ENCODE data around the gene TTC39B. TPM values are rescaled to one million over a fixed set of nuclear protein-coding genes. Genes with fewer than 3 reads are reported as not detected.

The TTC39B gene
- total and polyA plus RNA-seq, 2 of the 8 experiments (the other 6 are each of a cell fraction or from before 2014, with no cell fraction given) = 1.6 to 10.9 TPM

DNA sequence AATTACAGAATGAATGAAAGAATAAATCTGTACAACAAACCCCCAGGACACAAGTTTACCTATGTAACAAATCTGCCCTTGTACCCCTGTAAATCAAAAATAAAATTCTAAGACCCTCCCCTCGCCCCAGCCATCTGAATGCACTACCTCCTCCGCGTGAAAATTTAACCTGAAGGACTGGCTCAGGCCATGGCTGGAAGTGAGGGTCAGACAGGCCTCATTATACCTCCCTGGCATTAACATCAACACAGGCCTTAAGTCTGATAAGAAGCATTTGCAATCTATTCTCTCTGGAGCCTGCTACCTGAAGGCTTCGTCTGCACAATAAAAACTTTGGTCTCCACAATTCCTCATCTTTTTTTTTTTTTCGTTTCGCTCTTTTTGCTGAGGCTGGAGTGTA lies 48.7 kb upstream of the TTC39B start:
- Histone ChIP-seq H3K27me3 (replicated peaks in 1 of 4; ENCODE audit: control insufficient read depth in 3 of 4, extremely low read depth in 1 of 4, insufficient read depth in 3 of 4, low read length in 3 of 4) (no peaks in the 10 kb centered on the region), H2BK15ac (ENCODE audit: low read length) (no peak overlapping the region), H4K91ac (replicated peaks; ENCODE audit: insufficient read length, low read length) (no peak overlapping the region), H3K79me2 (ENCODE audit: control insufficient read depth in 1 of 2, insufficient read depth in 2 of 2, low read length in 2 of 2) (no peaks in the 10 kb centered on the region), H3K4me1 (replicated peaks in 1 of 4; ENCODE audit: control insufficient read depth in 3 of 4, insufficient read depth in 4 of 4, low read length in 3 of 4) (peaks cover 0 to 6% (median 4%) of the 10 kb centered on the region in 4 experiments; a peak in 4 of 7 replicates), H2AFZ (ENCODE audit: low read length) (peak overlapping the region; percentile 67; the same call in 1 of the 2 replicates), H2BK12ac (ENCODE audit: low read depth, low read length) (no peak overlapping the region), H3K4me2 (ENCODE audit: insufficient read depth in 1 of 2, low read depth in 2 of 2, low read length in 2 of 2) (no peak overlapping the region), H2BK20ac (ENCODE audit: low read length) (no peak overlapping the region; the same call in 1 of the 2 replicates), H3K27ac (ENCODE audit: low read depth, low read length) (no peak overlapping the region), H3K23ac (ENCODE audit: insufficient read length) (no peak overlapping the region), H4K8ac (ENCODE audit: extremely low read depth, insufficient read depth, low read length) (no peak overlapping the region), H3K4me3 (ENCODE audit: extremely low read depth in 1 of 4, insufficient read depth in 2 of 4, low read depth in 3 of 4, low read length in 4 of 4) (no peak overlapping the region), H4K20me1 (replicated peaks in 1 of 2; ENCODE audit: control insufficient read depth in 1 of 2, insufficient read depth in 2 of 2, low read length in 2 of 2) (no peaks in the 10 kb centered on the region), H3K79me1 (ENCODE audit: low read depth, low read length) (no peaks in the 10 kb centered on the region), H3K9ac (replicated peaks in 1 of 4; ENCODE audit: extremely low read depth in 1 of 4, low read depth in 3 of 4, low read length in 3 of 4) (no peak overlapping the region), H3K9me3 (ENCODE audit: insufficient read depth in 2 of 2, low read depth in 1 of 2, low read length in 1 of 2) (no peaks in the 10 kb centered on the region; a peak in 1 of 4 replicates), H3K14ac (ENCODE audit: insufficient read length) (no peak overlapping the region), H2BK5ac (ENCODE audit: low read depth, low read length) (peak overlapping the region; percentile 72; the same call in 1 of the 2 replicates), H3K4ac (replicated peaks; ENCODE audit: insufficient read length, low read depth, low read length) (no peak overlapping the region), H2AK5ac (ENCODE audit: low read depth, low read length) (no peak overlapping the region), H3K18ac (ENCODE audit: extremely low read depth, low read length) (no peak overlapping the region), H4K5ac (ENCODE audit: insufficient read length, low read depth, low read length) (no peak overlapping the region), H3K36me3 (ENCODE audit: control insufficient read depth in 2 of 4, insufficient read depth in 4 of 4, low read length in 3 of 4) (no peaks in the 10 kb centered on the region; a peak in 2 of 8 replicates), H3K56ac (replicated peaks; ENCODE audit: insufficient read length, low read depth, low read length) (no peak overlapping the region), H3K23me2 (ENCODE audit: low read depth, low read length) (no peaks in the 10 kb centered on the region), H2BK120ac (replicated peaks; ENCODE audit: low read depth, low read length) (no peak overlapping the region)
- WGBS, 2 experiments (ENCODE audit: extremely low coverage in 1 of 2, insufficient coverage in 1 of 2, insufficient read length in 1 of 2, insufficient replicate concordance in 2 of 2, low coverage in 1 of 2, low lambda C conversion rate in 2 of 2, missing lambda C conversion rate in 1 of 2) = 82% methylated on average over 6 of the region's 6 CpGs; no CpG with 5 or more reads in 1 of the 2 experiments
- CTCF ChIA-PET (ENCODE audit: partially characterized antibody) = interaction anchor here (0.6 to 2.4 kb wide), 8 partner anchors 9 to 150 kb away, joined by 3 to 11 read pairs (median 4); no protein-coding TSS in a partner anchor
- TF ChIP-seq SIX5 (IDR thresholded peaks at IDR 0.05; ENCODE audit: low read depth, low read length) (no peak), BRCA1 (IDR thresholded peaks at IDR 0.05; ENCODE audit: low read depth, low read length) (no peak), GABPA (IDR thresholded peaks at IDR 0.05; ENCODE audit: borderline replicate concordance, insufficient read depth, low read length) (no peak), CREB1 (IDR thresholded peaks at IDR 0.05) (no peak), SP2 (IDR thresholded peaks at IDR 0.05; ENCODE audit: low read length) (no peak), USF2 (IDR thresholded peaks at IDR 0.05; ENCODE audit: low read length) (no peak), JUND (IDR thresholded peaks at IDR 0.05; ENCODE audit: low read length) (no peak), SIN3A (conservative IDR thresholded peaks at IDR 0.05 in 1 of 2, IDR thresholded peaks at IDR 0.05 in 1 of 2; ENCODE audit: low read depth in 1 of 2, low read length in 2 of 2) (no peak), GTF2F1 (IDR thresholded peaks at IDR 0.05; ENCODE audit: borderline replicate concordance, low read depth, low read length) (no peak), FOSL1 (IDR thresholded peaks at IDR 0.05; ENCODE audit: insufficient read depth, low read depth, low read length) (no peak), SP1 (IDR thresholded peaks at IDR 0.05; ENCODE audit: low read depth, low read length) (no peak), TAF7 (optimal IDR thresholded peaks at IDR 0.05; ENCODE audit: borderline replicate concordance, low read depth, low read length) (no peak), TCF12 (IDR thresholded peaks at IDR 0.05; ENCODE audit: low read depth, low read length) (no peak)
- FAIRE-seq (no peak), DNase-seq (ENCODE audit: low read depth in 1 of 2, low spot score in 2 of 2) (no peak)
- POLR2A ChIA-PET (ENCODE audit: partially characterized antibody) = interaction anchor here (1.0 to 1.7 kb wide), 4 partner anchors 10 to 50 kb away, joined by 3 to 8 read pairs (median 4); partner anchors contain the start of gene TTC39B

All from H1 (cell line).